ENCODE data around the gene RNF223. TPM values are rescaled to one million over a fixed set of nuclear protein-coding genes. Genes with fewer than 3 reads are reported as not detected.

RNF223 gene
- total RNA-seq, 4 donors from 2014 or later = not detected

GRCh38 chr1:1075148-1075935 lies 1.2 kb upstream of the RNF223 start:
- peaks cover 11 to 14% (median 12%) of the 10 kb centered on the region in 4 donors for H3K4me1 ChIP-seq
- H3K9me3 ChIP-seq = no peaks in the 10 kb centered on the region
- H3K36me3 ChIP-seq = no peaks in the 10 kb centered on the region
- no peak overlapping the region for H3K27ac ChIP-seq (replicated peaks in 1 of 4)
- no peak for DNase-seq (ENCODE audit: extremely low spot score)
- WGBS = 56% methylated on average over 11 of the region's 21 CpGs
- TF ChIP-seq POLR2AphosphoS5 (IDR thresholded peaks at IDR 0.05) (no peak), POLR2A (IDR thresholded peaks at IDR 0.05; ENCODE audit: low read depth) (no peak), CTCF (IDR thresholded peaks at IDR 0.05) (no peak), EP300 (IDR thresholded peaks at IDR 0.05) (no peak)
- intact Hi-C loops (cut with DNase I) = no loop called here
- H3K4me3 ChIP-seq = no peak overlapping the region
- H3K27me3 ChIP-seq = peaks cover 0 to 78% (median 18%) of the 10 kb centered on the region in 4 donors

- no peaks in the 10 kb centered on the region for H3K36me3 ChIP-seq
Measured at GRCh38 chr1:1074631-1075147, 583 bp upstream of the RNF223 start.

GRCh38 chr1:1072849-1073742 lies 1.0 kb downstream of the RNF223 start:
- Histone ChIP-seq H3K4me3 (no peak overlapping the region), H3K9me3 (no peaks in the 10 kb centered on the region), H3K27me3 (peaks cover 3 to 84% (median 35%) of the 10 kb centered on the region in 4 donors), H3K4me1 (peaks cover 16 to 17% (median 16%) of the 10 kb centered on the region in 4 donors), H3K27ac (replicated peaks in 1 of 4) (no peak overlapping the region), H3K36me3 (no peaks in the 10 kb centered on the region)
- 75% methylated on average over 10 of the region's 28 CpGs for WGBS
- TF ChIP-seq EP300 (IDR thresholded peaks at IDR 0.05) (no peak), CTCF (IDR thresholded peaks at IDR 0.05) (no peak), POLR2AphosphoS5 (IDR thresholded peaks at IDR 0.05) (no peak), POLR2A (IDR thresholded peaks at IDR 0.05; ENCODE audit: low read depth) (no peak)
- intact Hi-C loops (cut with DNase I) = no loop called here
- no peak for DNase-seq (ENCODE audit: extremely low spot score)

More at GRCh38 chr1:1074631-1075147, 583 bp upstream of the RNF223 start:
- H3K4me1 ChIP-seq = peaks cover 5 to 8% (median 6%) of the 10 kb centered on the region in 4 donors
- no peak overlapping the region for H3K4me3 ChIP-seq
- no peak for DNase-seq (ENCODE audit: extremely low spot score)
- TF ChIP-seq POLR2A (IDR thresholded peaks at IDR 0.05; ENCODE audit: low read depth) (no peak), POLR2AphosphoS5 (IDR thresholded peaks at IDR 0.05) (no peak), EP300 (IDR thresholded peaks at IDR 0.05) (no peak), CTCF (IDR thresholded peaks at IDR 0.05) (no peak)
- intact Hi-C loops (cut with DNase I) = no loop called here
- no peaks in the 10 kb centered on the region for H3K9me3 ChIP-seq
- H3K27me3 ChIP-seq = peaks cover 0 to 78% (median 19%) of the 10 kb centered on the region in 4 donors
- no peak overlapping the region for H3K27ac ChIP-seq (replicated peaks in 1 of 4)
- WGBS = 80% methylated on average over 11 of the region's 14 CpGs

GRCh38 chr1:1072299-1072848 lies 1.7 kb downstream of the RNF223 start:
- no peaks in the 10 kb centered on the region for H3K9me3 ChIP-seq
- H3K27me3 ChIP-seq = peaks cover 3 to 91% (median 41%) of the 10 kb centered on the region in 4 donors
- intact Hi-C loops (cut with DNase I) = no loop called here
- H3K36me3 ChIP-seq = no peaks in the 10 kb centered on the region
- H3K4me1 ChIP-seq = peaks cover 16 to 23% (median 17%) of the 10 kb centered on the region in 4 donors
- no peak overlapping the region for H3K27ac ChIP-seq (replicated peaks in 1 of 4)
- TF ChIP-seq EP300 (IDR thresholded peaks at IDR 0.05) (no peak), POLR2A (IDR thresholded peaks at IDR 0.05; ENCODE audit: low read depth) (no peak), POLR2AphosphoS5 (IDR thresholded peaks at IDR 0.05) (no peak), CTCF (IDR thresholded peaks at IDR 0.05) (no peak)
- WGBS = 79% methylated on average over 7 of the region's 21 CpGs
- no peak for DNase-seq (ENCODE audit: extremely low spot score)
- H3K4me3 ChIP-seq = no peak overlapping the region

All from esophagus muscularis mucosa (tissue), 4 donors.